SJCRH30 (cell line): ENCODE data around the gene GALNT17. TPM values are rescaled to one million over a fixed set of nuclear protein-coding genes. Genes with fewer than 3 reads are reported as not detected.

Experiments
- DNase-seq, 2 experiments: peaks; one replicate each; pipeline ENCODE4 v3.0.0-alpha.2; 2015 to 2020
- H3K27ac ChIP-seq: fragments of 250-450 bp; sonication (Bioruptor Pico); 2 replicates; pipeline ENCODE4 v1.5.1; 2020; ENCODE audit warnings: mild to moderate bottlenecking, moderate library complexity
- H3K27me3 ChIP-seq: fragments of 250-450 bp; sonication (Bioruptor Pico); 2 replicates; pipeline ENCODE4 v1.5.1; 2020; ENCODE audit warnings: mild to moderate bottlenecking, moderate library complexity
- H3K36me3 ChIP-seq: fragments of 250-450 bp; sonication (Bioruptor Pico); 2 replicates; pipeline ENCODE4 v1.5.1; 2020; ENCODE audit warnings: mild to moderate bottlenecking, moderate library complexity
- H3K4me1 ChIP-seq: fragments of 250-450 bp; sonication (Bioruptor Pico); 2 replicates; pipeline ENCODE4 v1.5.1; 2020; ENCODE audit warnings: mild to moderate bottlenecking, moderate library complexity
- H3K4me3 ChIP-seq: fragments of 250-450 bp; sonication (Bioruptor Pico); 2 replicates; pipeline ENCODE4 v1.5.1; 2020; ENCODE audit warnings: mild to moderate bottlenecking, moderate library complexity
- H3K9me3 ChIP-seq: fragments of 250-450 bp; sonication (Bioruptor Pico); replicated peaks from 2 replicates; pipeline ENCODE4 v1.5.1; 2020; ENCODE audit warnings: mild to moderate bottlenecking, moderate library complexity
- total RNA-seq: library from RNA; depleted of rRNA; stranded (reverse); fragments of >200 nt; shearing (Covaris generic); gene quantifications from 2 replicates; pipeline ENCODE4 v1.2.3, GENCODE V29; 2014

The GALNT17 gene
- total RNA-seq, 1 experiment from 2014 or later: not detected

DNA sequence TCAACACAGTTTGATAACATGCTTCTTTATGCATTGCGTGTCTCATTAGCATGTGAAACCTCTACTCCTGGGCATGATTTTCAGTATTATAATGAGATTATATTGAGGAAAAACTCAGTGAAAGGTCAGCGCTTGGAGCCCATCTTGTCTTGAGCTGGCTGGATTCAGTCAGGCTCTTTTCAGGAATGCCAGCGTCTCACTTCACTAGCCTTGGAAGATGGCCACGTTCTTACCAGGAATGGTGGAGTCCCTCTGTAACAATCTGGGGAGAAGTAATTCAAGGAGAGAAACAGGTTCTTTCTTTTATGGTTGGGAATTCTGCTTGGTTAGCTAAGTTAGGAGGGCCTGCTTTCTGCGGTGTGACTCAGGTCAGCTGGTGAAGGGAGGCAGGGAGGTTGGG lies 241.0 kb downstream of the GALNT17 start:
- no peak for DNase-seq
- Histone ChIP-seq H3K9me3 (no peaks in the 10 kb centered on the region), H3K4me3 (no peak overlapping the region), H3K4me1 (no peaks in the 10 kb centered on the region), H3K27ac (no peak overlapping the region), H3K36me3 (no peaks in the 10 kb centered on the region), H3K27me3 (no peaks in the 10 kb centered on the region)

DNA sequence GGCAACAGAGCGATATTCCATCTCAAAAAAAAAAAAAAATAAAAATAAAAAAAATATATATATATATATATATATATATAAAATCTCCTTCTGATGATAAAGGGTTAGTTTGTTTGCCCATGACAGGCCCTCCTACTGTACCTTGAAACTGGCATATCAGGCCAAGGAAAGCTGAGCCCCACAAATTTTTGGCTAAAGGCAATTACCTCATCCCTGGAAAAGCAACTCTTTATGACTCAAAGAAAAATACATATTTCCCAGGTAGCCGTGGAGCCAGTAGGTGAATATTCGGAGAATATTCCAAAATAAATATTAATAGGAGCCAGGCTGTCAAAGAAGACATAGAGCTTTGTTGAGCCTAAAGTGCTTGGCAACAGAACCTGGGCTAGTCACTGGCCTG lies 245.1 kb downstream of the GALNT17 start:
- DNase-seq: no peak
- no peaks in the 10 kb centered on the region for H3K36me3 ChIP-seq
- no peaks in the 10 kb centered on the region for H3K4me1 ChIP-seq
- no peak overlapping the region for H3K4me3 ChIP-seq
- no peaks in the 10 kb centered on the region for H3K27me3 ChIP-seq
- H3K27ac ChIP-seq: no peak overlapping the region
- no peaks in the 10 kb centered on the region for H3K9me3 ChIP-seq

DNA sequence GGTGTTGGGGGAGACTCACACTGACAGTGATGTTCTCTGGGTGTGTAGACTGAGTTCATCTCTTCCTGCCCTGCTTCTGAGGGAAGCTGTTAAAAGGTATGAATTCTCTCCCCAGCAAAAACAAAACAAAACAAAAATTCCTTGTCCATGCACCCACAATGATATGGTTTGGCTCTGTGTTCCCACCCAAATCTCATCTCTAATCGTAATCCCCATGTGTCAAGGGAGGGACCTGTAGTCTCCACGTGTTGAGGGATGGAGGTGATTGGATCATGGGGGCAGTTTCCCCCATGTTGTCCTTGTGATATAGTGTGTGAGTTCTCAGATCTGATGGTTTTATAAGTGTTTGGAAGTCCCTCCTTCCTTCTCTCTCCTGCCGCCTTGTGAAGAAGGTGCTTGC lies 245.5 kb downstream of the GALNT17 start:
- Histone ChIP-seq H3K27me3 (no peaks in the 10 kb centered on the region), H3K9me3 (no peaks in the 10 kb centered on the region), H3K4me3 (no peak overlapping the region), H3K4me1 (no peaks in the 10 kb centered on the region), H3K36me3 (no peaks in the 10 kb centered on the region), H3K27ac (no peak overlapping the region)
- no peak for DNase-seq

DNA sequence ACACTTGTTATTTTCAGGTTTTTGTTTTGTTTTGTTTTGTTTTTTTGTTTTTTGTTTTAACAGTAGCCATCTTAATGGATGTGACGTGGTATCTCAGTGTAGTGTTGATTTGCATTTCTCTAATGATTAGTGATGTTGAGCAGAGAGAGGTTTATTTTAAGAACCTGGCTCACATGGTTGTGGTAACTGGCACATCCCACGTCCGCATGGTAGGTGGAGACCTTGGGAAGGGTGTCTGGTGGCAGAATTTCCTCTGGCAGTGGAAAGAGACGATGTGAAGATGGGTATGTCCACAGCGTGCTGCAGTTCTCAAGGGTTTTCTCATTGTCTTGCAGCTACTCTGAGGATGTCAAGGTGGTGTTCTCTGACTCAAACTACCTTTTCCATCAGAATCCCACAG lies 252.2 kb downstream of the GALNT17 start:
- Histone ChIP-seq H3K27me3 (no peaks in the 10 kb centered on the region), H3K4me1 (no peaks in the 10 kb centered on the region), H3K4me3 (no peak overlapping the region), H3K27ac (no peak overlapping the region), H3K36me3 (no peaks in the 10 kb centered on the region), H3K9me3 (no peaks in the 10 kb centered on the region)
- DNase-seq: no peak

DNA sequence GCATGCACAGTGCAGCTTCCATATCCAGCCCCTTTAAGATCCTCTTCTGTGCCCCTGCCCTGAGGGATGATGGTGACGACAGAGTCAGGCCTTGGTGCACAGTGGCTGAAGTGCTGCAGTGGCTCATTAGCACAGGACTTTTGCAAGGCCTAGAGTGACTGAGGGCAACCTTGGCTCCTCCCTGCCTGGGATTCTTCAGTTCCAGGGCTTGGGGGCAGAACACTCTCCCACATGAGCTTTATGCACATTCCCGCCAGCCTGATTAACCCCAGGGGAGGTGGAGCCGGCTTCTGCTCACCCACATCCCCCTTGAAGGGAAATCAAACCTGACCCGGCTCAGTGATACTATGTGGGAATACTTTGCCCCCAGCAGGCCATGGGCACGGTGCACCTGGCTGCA lies 253.4 kb downstream of the GALNT17 start:
- Histone ChIP-seq H3K27me3 (no peaks in the 10 kb centered on the region), H3K27ac (no peak overlapping the region), H3K36me3 (no peaks in the 10 kb centered on the region), H3K4me3 (no peak overlapping the region), H3K9me3 (no peaks in the 10 kb centered on the region), H3K4me1 (no peaks in the 10 kb centered on the region)
- no peak for DNase-seq

DNA sequence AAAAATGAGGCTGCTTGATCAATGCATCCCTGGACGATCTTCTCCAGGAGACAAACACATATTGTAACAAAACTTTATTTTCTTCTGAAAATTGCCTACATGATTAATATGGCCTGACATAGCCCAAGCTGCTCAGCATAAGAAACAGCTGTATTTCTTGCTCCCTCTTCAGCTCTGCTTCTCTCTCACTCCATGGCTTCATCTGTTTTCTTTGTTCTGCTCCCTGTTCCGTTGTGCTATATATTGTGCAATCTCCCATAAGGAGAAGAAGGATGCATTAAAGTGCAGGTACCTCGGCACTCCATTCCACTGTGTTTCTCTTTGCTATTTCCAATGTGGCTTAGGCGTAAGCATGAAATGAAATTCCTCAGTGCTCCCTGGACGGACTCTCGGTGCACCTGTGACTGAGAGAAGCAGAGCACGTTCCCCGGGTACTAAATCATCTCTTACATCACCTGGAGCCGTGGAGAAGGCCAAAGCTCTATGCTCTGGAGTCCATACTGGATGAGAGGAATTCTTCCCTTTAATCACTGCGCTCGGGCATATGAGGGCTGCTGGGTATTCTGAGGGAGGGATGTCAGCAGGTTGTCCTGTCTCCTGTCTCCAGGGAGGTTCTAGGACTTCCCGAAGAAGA lies 254.3 kb downstream of the GALNT17 start:
- Histone ChIP-seq H3K27ac (no peak overlapping the region), H3K4me1 (no peaks in the 10 kb centered on the region), H3K36me3 (no peaks in the 10 kb centered on the region), H3K4me3 (no peak overlapping the region), H3K27me3 (no peaks in the 10 kb centered on the region), H3K9me3 (no peaks in the 10 kb centered on the region)
- no peak for DNase-seq

DNA sequence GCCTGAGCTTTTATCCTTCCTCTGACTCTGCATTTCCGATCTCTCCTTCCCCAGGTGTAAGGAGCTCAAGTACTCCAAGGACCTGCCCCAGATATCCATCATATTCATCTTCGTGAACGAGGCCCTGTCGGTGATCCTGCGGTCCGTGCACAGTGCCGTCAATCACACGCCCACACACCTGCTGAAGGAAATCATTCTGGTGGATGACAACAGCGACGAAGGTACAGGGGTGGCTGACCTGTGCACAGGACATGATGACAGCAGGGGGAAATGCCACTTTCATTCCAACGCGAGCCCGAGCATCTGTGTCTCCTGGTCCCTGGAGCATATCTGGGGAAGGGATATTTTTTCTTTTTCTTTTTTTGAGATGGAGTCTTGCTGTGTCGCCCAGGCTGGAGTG lies 256.2 kb downstream of the GALNT17 start:
- no peaks in the 10 kb centered on the region for H3K36me3 ChIP-seq
- H3K27me3 ChIP-seq: no peaks in the 10 kb centered on the region
- no peaks in the 10 kb centered on the region for H3K9me3 ChIP-seq
- H3K4me1 ChIP-seq: no peaks in the 10 kb centered on the region
- DNase-seq: no peak
- H3K4me3 ChIP-seq: no peak overlapping the region
- H3K27ac ChIP-seq: no peak overlapping the region

DNA sequence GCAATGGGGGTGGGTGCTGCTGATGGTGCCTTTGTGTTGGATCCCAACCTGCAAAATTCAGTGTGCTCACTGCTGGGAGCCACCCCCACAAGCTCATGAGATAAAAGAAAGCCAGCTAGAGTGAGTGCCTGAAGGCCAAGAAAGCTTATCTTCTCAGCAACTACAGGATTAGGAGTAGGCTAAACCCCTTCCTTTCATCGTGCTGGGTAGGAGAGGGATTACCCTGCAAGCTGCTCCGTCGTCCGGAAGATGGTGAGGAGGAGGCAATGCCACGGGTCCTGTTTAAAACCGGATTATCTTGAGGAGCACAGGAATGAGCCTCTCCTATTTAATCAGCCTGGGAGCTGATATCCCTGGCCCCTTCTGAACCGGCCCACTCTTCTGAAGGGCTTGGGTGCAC lies 258.0 kb downstream of the GALNT17 start:
- DNase-seq: no peak
- Histone ChIP-seq H3K36me3 (no peaks in the 10 kb centered on the region), H3K4me1 (no peaks in the 10 kb centered on the region), H3K4me3 (no peak overlapping the region), H3K27me3 (no peaks in the 10 kb centered on the region), H3K27ac (no peak overlapping the region), H3K9me3 (no peaks in the 10 kb centered on the region)

DNA sequence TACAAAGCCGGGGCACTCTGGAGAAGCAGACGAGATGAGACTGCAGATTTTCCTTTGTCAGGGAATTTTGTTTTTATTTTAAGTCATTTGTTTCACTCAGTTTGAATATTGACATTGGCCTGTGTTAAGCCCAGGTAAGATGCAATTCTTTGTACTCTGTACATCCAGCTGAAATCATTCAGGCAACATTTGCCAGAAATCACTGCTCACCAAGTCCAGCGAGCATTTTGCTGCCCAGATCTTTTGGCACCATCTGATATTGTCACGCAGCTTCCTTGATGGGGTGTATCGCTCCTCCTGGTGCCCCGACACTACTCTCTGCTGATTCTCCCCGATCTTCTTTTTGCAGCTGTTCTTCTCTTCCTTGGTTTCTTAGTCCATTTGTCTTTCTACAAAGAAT lies 261.7 kb downstream of the GALNT17 start:
- H3K9me3 ChIP-seq: no peaks in the 10 kb centered on the region
- no peak overlapping the region for H3K4me3 ChIP-seq
- no peak overlapping the region for H3K27ac ChIP-seq
- no peaks in the 10 kb centered on the region for H3K27me3 ChIP-seq
- no peaks in the 10 kb centered on the region for H3K4me1 ChIP-seq
- no peak for DNase-seq
- no peaks in the 10 kb centered on the region for H3K36me3 ChIP-seq

DNA sequence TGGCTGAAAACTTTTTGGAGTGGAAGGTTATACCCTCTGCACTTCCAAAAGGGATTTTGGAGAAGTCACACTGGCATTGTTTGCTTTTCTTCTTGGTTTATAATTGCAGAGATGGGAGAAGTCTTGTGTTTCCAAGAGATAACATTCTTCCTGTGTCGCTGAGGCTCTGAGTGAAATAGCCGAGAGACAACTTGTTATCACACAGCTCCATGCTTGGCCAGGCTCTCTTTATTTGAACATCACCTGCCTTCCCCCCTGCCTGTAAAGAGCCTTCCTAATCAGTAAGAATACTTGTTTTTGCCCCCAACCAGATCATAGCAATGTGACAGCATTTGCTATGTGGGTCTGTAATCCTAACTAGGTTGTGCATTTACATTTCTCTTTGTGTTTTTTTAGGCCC lies 270.7 kb downstream of the GALNT17 start:
- no peak overlapping the region for H3K4me3 ChIP-seq
- no peaks in the 10 kb centered on the region for H3K36me3 ChIP-seq
- no peaks in the 10 kb centered on the region for H3K9me3 ChIP-seq
- no peaks in the 10 kb centered on the region for H3K27me3 ChIP-seq
- no peak for DNase-seq
- H3K27ac ChIP-seq: no peak overlapping the region
- no peaks in the 10 kb centered on the region for H3K4me1 ChIP-seq

DNA sequence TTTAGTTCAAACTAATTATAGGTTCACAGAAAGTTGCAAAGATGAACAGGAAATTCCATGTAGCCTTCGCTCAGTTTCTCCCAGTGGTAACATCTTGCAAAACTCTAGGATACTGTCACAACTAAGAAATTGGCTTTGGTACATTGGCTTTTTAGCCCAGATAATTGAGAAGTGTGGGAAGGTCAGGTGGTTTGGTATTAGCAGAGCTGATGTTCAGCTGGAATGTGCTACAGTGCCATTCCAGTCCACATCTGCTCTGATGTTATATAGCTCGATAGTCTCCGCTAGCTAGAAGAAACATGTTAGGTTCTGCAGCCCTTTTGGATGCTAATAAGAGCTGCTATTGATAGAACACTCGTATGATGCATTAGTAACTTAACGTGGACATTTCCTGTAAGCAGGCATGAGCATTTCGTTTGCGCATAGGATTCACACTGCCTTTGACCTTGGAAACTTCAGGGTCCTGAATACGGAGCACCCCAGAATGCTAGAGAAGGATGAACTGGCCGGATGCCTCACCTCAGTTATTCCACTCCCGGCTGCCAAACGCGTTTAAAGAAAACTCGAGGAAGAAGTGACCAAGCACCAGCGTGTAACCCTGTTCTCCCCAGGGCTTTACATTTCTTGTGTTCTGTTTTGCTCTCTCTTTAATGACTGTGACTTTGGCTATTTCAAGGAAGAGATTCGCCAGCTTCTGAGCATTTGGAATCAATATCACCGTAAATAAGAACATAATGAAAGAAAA lies 271.4 kb downstream of the GALNT17 start:
- Histone ChIP-seq H3K4me3 (no peak overlapping the region), H3K27ac (no peak overlapping the region), H3K9me3 (no peaks in the 10 kb centered on the region), H3K4me1 (no peaks in the 10 kb centered on the region), H3K36me3 (no peaks in the 10 kb centered on the region), H3K27me3 (no peaks in the 10 kb centered on the region)
- no peak for DNase-seq

DNA sequence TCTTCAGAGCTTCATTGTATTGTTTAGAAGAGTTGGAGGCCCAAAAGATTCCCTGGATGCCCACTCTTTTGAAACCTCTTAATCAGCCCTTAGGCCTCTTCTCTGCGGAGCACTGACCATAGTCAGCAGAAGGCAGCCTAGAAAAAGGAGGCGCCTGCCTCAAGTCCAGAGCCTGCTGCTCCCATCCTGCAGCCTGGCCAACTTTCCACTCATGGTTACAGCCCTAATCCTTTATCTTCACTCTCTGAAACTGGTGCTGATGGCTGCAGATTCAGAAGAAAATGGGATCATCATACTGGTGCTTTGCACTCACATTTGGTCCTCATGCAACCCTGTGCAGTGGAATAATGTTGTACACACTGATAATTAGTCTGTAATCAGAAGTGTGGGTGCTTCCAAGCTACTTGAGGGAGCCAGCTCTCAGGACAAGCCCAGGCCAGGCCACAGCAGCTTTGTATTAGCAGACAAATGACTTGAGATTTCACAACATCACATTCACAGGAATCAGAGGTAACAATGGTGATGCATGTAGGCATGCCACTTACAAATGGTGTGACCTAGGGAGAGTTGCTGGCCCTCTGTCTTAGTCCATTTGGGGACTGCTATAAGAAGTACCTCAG lies 272.9 kb downstream of the GALNT17 start:
- no peaks in the 10 kb centered on the region for H3K4me1 ChIP-seq
- H3K27ac ChIP-seq: no peak overlapping the region
- H3K4me3 ChIP-seq: no peak overlapping the region
- H3K27me3 ChIP-seq: no peaks in the 10 kb centered on the region
- no peaks in the 10 kb centered on the region for H3K36me3 ChIP-seq
- no peak for DNase-seq
- H3K9me3 ChIP-seq: no peaks in the 10 kb centered on the region

DNA sequence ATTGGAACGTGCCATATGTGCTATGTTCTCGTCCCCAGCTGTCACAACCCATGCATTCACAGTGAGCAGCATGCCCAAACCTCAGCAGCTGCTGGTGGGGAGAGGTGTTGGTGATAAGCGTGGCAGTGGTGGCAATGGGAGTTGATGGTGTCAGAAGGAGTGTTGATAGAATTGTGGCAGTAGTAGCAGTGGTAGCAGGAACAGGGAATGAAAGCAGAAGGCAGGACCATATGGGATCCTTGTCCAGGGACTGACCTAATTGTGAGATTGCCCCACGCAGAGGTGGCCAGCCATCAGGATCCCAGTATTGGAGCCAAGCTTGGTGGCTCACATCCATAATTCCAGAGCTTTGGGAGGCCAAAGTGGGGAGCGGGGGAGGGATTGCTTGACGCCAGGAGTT lies 276.3 kb downstream of the GALNT17 start:
- no peak for DNase-seq
- no peaks in the 10 kb centered on the region for H3K9me3 ChIP-seq
- H3K4me1 ChIP-seq: no peaks in the 10 kb centered on the region
- no peak overlapping the region for H3K4me3 ChIP-seq
- no peaks in the 10 kb centered on the region for H3K27me3 ChIP-seq
- H3K27ac ChIP-seq: no peak overlapping the region
- no peaks in the 10 kb centered on the region for H3K36me3 ChIP-seq

DNA sequence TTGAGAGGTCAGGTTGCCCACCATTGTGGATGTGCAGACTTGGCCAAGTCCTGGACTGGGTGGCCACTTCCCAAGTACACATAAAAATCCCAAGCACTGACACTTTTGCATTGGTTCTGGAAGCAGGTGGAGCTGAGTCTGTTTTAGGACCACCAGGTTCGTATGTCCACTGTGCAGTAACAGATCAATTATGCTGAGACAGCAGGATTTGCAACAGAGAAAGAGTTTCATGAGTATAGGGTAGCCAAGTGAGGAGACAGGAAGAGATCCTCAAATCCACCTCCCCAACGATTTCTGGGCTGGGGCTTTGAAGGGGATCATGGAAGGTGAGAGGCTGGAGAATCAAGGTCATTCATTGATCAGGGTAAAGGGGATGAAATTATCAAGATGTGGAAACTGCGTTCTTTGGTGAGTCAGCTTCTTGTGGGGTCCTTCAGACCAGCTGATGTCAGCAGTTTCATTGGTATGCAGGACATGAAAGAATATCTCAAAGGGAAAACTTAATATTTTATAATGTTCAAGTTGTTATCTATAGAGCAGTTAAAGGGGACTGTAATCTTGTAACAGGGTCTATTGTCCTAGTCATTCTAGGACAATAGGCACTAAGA lies 277.7 kb downstream of the GALNT17 start:
- Histone ChIP-seq H3K4me1 (no peaks in the 10 kb centered on the region), H3K36me3 (no peaks in the 10 kb centered on the region), H3K9me3 (no peaks in the 10 kb centered on the region), H3K27ac (no peak overlapping the region), H3K4me3 (no peak overlapping the region), H3K27me3 (no peaks in the 10 kb centered on the region)
- DNase-seq: no peak

DNA sequence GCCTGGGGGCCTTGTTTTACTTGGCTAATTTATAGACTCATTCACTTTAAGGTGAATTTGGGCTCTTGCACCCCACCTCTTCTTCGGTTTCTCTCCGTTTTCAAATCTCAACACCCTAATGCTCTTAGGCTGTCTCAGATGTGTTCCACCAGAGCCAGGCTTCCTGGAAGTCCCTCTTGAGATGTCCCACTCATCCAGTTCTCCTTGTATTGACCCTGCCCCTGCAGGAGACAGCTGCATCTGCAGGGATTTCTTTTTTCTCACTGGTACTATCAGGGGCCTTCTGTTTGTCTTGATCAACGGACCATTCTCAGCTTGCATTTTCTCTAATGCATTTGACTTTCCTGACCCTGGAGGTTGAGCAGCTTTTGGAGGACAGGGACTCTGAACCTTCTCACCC lies 279.5 kb downstream of the GALNT17 start:
- H3K4me1 ChIP-seq: no peaks in the 10 kb centered on the region
- DNase-seq: no peak
- H3K4me3 ChIP-seq: no peak overlapping the region
- H3K36me3 ChIP-seq: no peaks in the 10 kb centered on the region
- no peaks in the 10 kb centered on the region for H3K27me3 ChIP-seq
- no peak overlapping the region for H3K27ac ChIP-seq
- H3K9me3 ChIP-seq: no peaks in the 10 kb centered on the region
